Tibial nerve (tissue), 3 donors: Measurements from ENCODE around the gene LIPC.

ENCODE experiments used
- POLR2A ChIP-seq, 2 donors: fragments of 450-650 bp; IDR thresholded peaks; one replicate each; pipeline ENCODE4 v1.6.1; 2017; ENCODE audit warnings: antibody characterized with exemption in 2 of 2, mild to moderate bottlenecking in 2 of 2, moderate library complexity in 2 of 2
- TF ChIP-seq, protein P1 (sequence below), 5 experiments: fragments of 200-600 bp in 3 of 5; fragments of 450-650 bp in 2 of 5; sonication (generic) in 3 of 5; IDR thresholded peaks; one replicate each; pipeline ENCODE4 v1.5.1; 2016 to 2019; ENCODE audit warnings: antibody characterized with exemption in 5 of 5, mild to moderate bottlenecking in 3 of 5, moderate library complexity in 2 of 5

GRCh38 chr15:58597943-58598828 is 166.4 kb downstream of the LIPC start:
- TF ChIP-seq, protein P1, sequence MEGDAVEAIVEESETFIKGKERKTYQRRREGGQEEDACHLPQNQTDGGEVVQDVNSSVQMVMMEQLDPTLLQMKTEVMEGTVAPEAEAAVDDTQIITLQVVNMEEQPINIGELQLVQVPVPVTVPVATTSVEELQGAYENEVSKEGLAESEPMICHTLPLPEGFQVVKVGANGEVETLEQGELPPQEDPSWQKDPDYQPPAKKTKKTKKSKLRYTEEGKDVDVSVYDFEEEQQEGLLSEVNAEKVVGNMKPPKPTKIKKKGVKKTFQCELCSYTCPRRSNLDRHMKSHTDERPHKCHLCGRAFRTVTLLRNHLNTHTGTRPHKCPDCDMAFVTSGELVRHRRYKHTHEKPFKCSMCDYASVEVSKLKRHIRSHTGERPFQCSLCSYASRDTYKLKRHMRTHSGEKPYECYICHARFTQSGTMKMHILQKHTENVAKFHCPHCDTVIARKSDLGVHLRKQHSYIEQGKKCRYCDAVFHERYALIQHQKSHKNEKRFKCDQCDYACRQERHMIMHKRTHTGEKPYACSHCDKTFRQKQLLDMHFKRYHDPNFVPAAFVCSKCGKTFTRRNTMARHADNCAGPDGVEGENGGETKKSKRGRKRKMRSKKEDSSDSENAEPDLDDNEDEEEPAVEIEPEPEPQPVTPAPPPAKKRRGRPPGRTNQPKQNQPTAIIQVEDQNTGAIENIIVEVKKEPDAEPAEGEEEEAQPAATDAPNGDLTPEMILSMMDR (IDR thresholded peaks at IDR 0.05) = no peak
- no peak for TF ChIP-seq POLR2A (IDR thresholded peaks at IDR 0.05)
